ENCODE data around the gene NR2C2.

The NR2C2 gene

GRCh38 chr3:15045667-15046066 is 98.3 kb downstream of the NR2C2 start:
- TF ChIP-seq EP300 (IDR thresholded peaks at IDR 0.05; ENCODE audit: borderline replicate concordance): no peak
- no peak for TF ChIP-seq NFIC (IDR thresholded peaks at IDR 0.05)
- no peak for TF ChIP-seq ZBTB7A (IDR thresholded peaks at IDR 0.05; ENCODE audit: low read depth)
- no peak for TF ChIP-seq TEAD4 (IDR thresholded peaks at IDR 0.05)

DNA sequence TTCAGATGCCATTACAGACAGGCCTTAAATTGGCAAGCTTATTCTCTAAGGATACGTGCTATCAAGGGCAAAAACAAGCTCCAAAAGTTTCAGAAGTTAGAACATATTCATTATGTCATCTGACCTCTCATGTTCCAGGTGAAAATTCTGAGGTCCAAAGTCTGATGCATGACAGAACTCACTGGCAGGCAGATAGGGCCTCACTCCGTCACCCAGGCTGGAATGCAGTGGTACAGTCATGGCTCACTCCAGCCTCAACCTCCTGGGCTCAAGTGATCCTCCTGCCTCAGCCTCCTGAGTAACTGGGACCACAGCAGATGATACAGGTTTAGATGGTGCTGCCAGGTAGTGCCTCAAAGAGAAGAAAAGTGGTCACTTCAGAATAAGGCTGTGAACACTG is 102.2 kb downstream of the NR2C2 start:
- TF ChIP-seq, protein P1, sequence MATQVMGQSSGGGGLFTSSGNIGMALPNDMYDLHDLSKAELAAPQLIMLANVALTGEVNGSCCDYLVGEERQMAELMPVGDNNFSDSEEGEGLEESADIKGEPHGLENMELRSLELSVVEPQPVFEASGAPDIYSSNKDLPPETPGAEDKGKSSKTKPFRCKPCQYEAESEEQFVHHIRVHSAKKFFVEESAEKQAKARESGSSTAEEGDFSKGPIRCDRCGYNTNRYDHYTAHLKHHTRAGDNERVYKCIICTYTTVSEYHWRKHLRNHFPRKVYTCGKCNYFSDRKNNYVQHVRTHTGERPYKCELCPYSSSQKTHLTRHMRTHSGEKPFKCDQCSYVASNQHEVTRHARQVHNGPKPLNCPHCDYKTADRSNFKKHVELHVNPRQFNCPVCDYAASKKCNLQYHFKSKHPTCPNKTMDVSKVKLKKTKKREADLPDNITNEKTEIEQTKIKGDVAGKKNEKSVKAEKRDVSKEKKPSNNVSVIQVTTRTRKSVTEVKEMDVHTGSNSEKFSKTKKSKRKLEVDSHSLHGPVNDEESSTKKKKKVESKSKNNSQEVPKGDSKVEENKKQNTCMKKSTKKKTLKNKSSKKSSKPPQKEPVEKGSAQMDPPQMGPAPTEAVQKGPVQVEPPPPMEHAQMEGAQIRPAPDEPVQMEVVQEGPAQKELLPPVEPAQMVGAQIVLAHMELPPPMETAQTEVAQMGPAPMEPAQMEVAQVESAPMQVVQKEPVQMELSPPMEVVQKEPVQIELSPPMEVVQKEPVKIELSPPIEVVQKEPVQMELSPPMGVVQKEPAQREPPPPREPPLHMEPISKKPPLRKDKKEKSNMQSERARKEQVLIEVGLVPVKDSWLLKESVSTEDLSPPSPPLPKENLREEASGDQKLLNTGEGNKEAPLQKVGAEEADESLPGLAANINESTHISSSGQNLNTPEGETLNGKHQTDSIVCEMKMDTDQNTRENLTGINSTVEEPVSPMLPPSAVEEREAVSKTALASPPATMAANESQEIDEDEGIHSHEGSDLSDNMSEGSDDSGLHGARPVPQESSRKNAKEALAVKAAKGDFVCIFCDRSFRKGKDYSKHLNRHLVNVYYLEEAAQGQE (IDR thresholded peaks at IDR 0.05; ENCODE audit: low read depth): no peak
- no peak for TF ChIP-seq FOXM1 (IDR thresholded peaks at IDR 0.05; ENCODE audit: borderline replicate concordance, low read depth)
- no peak for TF ChIP-seq ZBTB7A (IDR thresholded peaks at IDR 0.05; ENCODE audit: low read depth)
- TF ChIP-seq TAF1 (IDR thresholded peaks at IDR 0.05; ENCODE audit: low read depth): no peak
- no peak for TF ChIP-seq TCF12 (IDR thresholded peaks at IDR 0.05; ENCODE audit: low read depth)
- no peak for TF ChIP-seq NFIC (IDR thresholded peaks at IDR 0.05)
- no peak for TF ChIP-seq TEAD4 (IDR thresholded peaks at IDR 0.05)
- TF ChIP-seq CEBPB (IDR thresholded peaks at IDR 0.05): no peak
- no peak for TF ChIP-seq EP300 (IDR thresholded peaks at IDR 0.05; ENCODE audit: borderline replicate concordance)
- no peak for TF ChIP-seq YY1 (IDR thresholded peaks at IDR 0.05; ENCODE audit: low read depth)
- TF ChIP-seq EGR1 (IDR thresholded peaks at IDR 0.05): no peak
- TF ChIP-seq RAD21 (IDR thresholded peaks at IDR 0.05; ENCODE audit: low read depth): no peak
- no peak for TF ChIP-seq USF1 (IDR thresholded peaks at IDR 0.05)
- no peak for TF ChIP-seq CREB1 (IDR thresholded peaks at IDR 0.05; ENCODE audit: low read depth)
- TF ChIP-seq, protein P2, sequence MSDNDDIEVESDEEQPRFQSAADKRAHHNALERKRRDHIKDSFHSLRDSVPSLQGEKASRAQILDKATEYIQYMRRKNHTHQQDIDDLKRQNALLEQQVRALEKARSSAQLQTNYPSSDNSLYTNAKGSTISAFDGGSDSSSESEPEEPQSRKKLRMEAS (IDR thresholded peaks at IDR 0.05): no peak

DNA sequence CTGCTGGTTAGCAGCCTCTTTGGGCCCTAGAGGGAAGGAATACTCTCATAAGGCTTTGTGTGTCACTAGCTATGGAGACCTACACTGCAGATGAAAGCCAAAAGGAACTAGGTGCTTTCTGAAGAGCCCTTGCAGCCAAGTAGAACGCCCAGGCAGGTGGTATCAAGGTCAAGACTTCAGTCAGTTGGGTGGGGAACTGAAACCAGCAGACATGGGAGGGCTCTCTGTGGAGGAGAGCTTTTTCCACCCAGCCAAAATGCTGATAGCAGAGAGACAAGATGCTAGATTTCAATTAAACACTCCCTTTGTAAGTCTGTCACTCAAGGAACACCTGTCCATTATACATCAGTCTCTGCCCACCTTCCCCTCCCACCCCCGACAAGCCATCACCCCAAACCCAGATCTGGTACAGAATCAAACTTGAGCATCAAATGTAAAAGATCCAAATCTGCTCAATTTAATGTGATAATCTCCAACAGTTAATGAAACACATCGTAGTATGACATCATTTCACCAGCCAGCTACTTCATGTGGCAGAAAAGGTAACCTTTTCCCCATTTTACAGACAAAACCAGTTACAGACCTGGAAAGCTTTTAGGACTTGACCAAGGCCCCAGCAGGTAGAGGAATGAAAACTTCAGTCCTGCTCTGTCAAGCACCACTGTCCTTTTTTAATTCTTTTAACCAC is 103.2 kb downstream of the NR2C2 start:
- no peak for TF ChIP-seq NFIC (IDR thresholded peaks at IDR 0.05)
- TF ChIP-seq, protein P2 (IDR thresholded peaks at IDR 0.05): no peak
- TF ChIP-seq FOXM1 (IDR thresholded peaks at IDR 0.05; ENCODE audit: borderline replicate concordance, low read depth): no peak
- no peak for TF ChIP-seq EGR1 (IDR thresholded peaks at IDR 0.05)
- no peak for TF ChIP-seq CEBPB (IDR thresholded peaks at IDR 0.05)
- no peak for TF ChIP-seq CREB1 (IDR thresholded peaks at IDR 0.05; ENCODE audit: low read depth)
- no peak for TF ChIP-seq TCF12 (IDR thresholded peaks at IDR 0.05; ENCODE audit: low read depth)
- TF ChIP-seq, protein P1 (IDR thresholded peaks at IDR 0.05; ENCODE audit: low read depth): no peak
- no peak for TF ChIP-seq USF1 (IDR thresholded peaks at IDR 0.05)
- no peak for TF ChIP-seq RAD21 (IDR thresholded peaks at IDR 0.05; ENCODE audit: low read depth)
- no peak for TF ChIP-seq TEAD4 (IDR thresholded peaks at IDR 0.05)
- no peak for TF ChIP-seq EP300 (IDR thresholded peaks at IDR 0.05; ENCODE audit: borderline replicate concordance)
- no peak for TF ChIP-seq TAF1 (IDR thresholded peaks at IDR 0.05; ENCODE audit: low read depth)
- no peak for TF ChIP-seq ZBTB7A (IDR thresholded peaks at IDR 0.05; ENCODE audit: low read depth)
- TF ChIP-seq YY1 (IDR thresholded peaks at IDR 0.05; ENCODE audit: low read depth): no peak

- TF ChIP-seq RAD21 (IDR thresholded peaks at IDR 0.05; ENCODE audit: low read depth): 0 out of 2 replicates have a peak, but pooled peaks have one; percentile 22
- TF ChIP-seq, protein P2 (IDR thresholded peaks at IDR 0.05): no peak
Observed at GRCh38 chr3:15051531-15051930, 104.1 kb downstream of the NR2C2 start.

DNA sequence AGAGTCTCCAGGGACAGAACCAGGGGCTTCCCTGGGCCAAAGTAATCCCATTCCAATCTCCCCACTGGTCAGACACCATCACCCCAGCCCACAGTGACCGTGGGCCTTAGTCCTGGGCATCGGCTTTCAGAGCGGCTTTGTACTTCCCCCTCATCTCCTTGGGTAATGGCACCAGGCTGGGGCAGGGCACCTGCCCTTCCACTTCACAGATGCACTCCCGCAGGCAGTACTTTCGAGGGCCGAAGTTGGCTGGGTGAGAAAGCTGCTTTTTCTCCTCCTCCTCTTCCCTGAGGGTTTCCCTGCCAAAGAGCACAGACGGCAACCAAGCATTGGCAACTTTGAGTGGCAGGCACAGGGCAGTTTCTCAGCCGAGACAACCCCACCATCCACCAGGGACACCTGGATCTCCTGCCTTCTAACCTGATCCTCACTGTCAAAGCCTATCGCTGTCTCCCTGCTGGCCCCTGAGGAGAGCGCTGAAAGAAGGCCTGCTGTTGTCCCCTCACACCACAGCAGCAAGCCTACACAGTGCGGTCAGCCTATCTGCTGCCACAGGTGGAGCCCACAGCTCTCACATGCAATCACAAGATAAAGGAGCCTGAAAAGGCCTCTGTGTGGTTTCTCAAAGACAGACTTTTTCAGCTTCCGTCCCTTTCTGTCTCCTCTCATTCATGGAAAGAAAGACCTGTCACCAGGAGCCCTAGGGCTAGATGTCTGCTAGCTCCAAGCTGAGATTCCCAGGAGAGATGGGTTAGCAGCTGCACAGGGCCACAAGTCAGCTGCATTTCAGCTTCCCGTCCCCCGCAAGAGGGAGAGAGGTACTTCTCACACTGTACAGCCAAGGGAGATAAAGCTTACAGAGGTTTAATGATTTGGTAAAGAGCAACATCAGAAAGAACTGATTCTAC is 105.2 kb downstream of the NR2C2 start:
- TF ChIP-seq NFIC (IDR thresholded peaks at IDR 0.05) (no peak), TCF12 (IDR thresholded peaks at IDR 0.05; ENCODE audit: low read depth) (no peak)
